ENCODE data around the gene SSTR3.

SSTR3 gene

DNA sequence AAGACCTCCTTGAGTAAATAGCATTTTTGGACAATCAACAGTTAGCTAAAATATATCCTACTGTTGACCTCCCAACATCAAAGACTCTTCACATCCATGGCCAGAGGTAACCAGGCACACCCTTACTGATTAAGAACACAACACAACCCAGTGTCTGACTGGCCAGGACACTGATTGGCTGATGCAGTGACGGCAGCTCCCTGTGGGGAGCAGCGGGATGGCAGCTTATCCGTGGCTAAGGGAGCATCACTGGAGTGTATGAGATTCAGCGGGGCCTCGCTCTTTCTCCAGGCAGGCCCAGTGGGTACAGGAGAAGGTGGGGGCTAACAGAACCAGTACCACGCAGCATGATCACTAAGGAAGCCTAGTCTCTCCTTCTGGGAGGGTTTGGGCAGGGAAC, 52.2 kb downstream of the SSTR3 start:
- TF ChIP-seq, protein P1, sequence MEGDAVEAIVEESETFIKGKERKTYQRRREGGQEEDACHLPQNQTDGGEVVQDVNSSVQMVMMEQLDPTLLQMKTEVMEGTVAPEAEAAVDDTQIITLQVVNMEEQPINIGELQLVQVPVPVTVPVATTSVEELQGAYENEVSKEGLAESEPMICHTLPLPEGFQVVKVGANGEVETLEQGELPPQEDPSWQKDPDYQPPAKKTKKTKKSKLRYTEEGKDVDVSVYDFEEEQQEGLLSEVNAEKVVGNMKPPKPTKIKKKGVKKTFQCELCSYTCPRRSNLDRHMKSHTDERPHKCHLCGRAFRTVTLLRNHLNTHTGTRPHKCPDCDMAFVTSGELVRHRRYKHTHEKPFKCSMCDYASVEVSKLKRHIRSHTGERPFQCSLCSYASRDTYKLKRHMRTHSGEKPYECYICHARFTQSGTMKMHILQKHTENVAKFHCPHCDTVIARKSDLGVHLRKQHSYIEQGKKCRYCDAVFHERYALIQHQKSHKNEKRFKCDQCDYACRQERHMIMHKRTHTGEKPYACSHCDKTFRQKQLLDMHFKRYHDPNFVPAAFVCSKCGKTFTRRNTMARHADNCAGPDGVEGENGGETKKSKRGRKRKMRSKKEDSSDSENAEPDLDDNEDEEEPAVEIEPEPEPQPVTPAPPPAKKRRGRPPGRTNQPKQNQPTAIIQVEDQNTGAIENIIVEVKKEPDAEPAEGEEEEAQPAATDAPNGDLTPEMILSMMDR (IDR thresholded peaks at IDR 0.05; ENCODE audit: borderline replicate concordance, insufficient read depth, low read depth, low read length) = no peak
- H3K4me3 ChIP-seq (ENCODE audit: low read depth, low read length) = no peak overlapping the region

DNA sequence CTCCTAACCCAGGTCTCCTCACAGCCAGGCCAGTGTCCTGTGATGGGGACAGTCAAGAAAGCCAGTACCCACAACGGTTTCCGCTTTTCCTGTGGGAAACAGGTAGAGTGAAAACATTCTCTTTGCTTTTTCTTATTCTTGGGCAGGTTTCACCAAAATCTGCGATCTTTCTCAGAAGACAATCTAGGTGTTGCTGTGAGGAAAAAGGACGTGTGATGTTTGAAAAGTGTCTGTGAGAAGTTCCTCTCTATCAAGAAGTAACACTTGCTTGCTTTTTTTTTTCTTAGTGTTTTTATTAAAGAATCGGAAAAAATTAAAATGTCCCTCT, 53.4 kb downstream of the SSTR3 start:
- no peak overlapping the region for H3K4me3 ChIP-seq (ENCODE audit: low read depth, low read length)
- TF ChIP-seq, protein P1 (IDR thresholded peaks at IDR 0.05; ENCODE audit: borderline replicate concordance, insufficient read depth, low read depth, low read length) = no peak

DNA sequence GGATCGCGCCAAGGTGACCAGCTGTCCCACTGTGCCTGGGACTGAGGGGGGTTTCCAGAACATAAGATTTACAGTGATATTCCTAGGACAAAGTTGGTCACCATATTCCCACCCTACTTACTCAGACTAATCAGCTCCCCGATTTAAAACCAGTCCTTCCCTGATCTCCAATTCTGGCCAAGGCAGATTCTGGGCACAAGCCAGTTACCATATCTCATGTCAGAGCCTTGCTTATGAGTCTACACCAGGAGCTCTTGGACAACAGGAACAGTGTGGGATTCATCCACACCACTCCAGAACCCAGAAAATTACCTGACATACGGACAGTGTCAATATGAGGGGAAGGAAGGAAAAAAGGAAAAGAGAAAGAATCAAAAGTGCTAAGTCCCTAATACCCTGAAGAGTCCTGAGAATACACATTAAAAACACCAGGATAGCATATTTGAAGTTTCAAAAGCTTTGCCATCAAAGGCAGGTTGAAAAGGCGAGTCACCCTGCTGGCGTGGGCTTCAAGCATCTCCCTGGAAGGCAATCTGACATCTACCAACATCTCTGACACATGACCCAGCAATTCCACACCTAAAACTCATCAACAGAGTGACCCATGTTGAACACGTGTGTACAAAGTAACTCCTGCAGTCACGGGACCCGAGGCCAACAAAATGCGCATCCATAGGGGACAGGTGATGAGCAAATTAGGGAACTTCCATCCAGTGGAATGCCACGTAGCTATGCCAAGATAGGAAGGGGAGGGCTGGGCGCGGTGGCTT, 54.6 kb downstream of the SSTR3 start:
- TF ChIP-seq, protein P1 (IDR thresholded peaks at IDR 0.05; ENCODE audit: borderline replicate concordance, insufficient read depth, low read depth, low read length) = no peak
- H3K4me3 ChIP-seq (ENCODE audit: low read depth, low read length) = no peak overlapping the region

DNA sequence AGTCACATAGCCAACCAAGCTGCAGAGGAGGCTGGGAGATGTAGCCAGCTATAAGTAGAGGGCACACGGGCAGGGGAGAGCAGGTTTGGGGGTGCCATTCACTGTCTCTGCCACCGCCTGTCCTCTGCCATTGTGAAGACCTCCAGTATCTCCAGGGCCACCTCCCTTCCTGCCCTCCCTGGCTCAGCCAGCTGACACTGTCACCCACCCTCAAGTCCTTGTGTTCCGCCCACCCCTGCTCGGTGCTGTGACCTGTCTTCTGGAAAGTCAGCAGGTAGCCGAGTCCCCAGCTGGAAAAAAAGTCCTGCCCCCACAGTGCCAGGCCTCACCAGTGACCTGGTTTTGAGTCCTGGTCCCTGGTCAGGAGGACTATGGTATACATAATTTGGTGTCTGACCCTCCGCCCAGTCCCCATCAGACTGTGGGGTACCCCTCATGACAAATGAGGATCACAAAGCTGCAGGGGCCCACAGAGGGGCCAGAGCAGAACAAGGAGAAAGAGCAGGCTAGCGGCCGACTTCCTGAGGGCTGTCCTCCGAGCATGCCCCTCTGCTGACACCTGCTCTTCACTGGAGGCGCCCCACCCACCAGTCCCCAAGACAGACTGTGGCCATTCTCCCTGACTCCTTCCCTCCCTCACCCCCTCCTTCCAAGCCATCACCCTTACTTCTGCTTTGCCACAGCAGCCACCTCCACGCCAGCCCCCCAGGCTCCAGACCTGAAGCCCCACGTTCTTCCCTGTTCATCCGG, 55.4 kb downstream of the SSTR3 start:
- H3K4me3 ChIP-seq (ENCODE audit: low read depth, low read length) = no peak overlapping the region
- TF ChIP-seq, protein P1 (IDR thresholded peaks at IDR 0.05; ENCODE audit: borderline replicate concordance, insufficient read depth, low read depth, low read length) = no peak

DNA sequence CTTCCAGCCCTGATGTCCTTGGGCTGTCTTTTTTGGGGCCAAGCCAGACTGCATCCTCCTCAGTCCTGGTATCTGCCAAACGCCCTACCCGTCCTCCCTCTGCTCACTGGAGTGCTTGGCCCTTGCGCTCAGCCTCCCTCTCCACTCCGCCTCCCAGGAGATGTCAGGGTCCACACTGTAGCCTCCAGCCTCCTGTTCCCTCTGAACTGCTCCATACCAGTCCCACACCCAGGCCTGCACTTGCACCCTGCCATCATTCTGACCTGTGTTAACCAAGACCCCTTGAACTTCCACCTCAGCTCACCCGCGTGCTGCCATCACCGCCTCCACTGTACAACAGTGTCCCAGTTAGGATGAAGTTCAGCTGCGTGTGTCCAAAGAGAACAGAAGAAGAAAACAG, 56.3 kb downstream of the SSTR3 start:
- no peak overlapping the region for H3K4me3 ChIP-seq (ENCODE audit: low read depth, low read length)
- TF ChIP-seq, protein P1 (IDR thresholded peaks at IDR 0.05; ENCODE audit: borderline replicate concordance, insufficient read depth, low read depth, low read length) = no peak

DNA sequence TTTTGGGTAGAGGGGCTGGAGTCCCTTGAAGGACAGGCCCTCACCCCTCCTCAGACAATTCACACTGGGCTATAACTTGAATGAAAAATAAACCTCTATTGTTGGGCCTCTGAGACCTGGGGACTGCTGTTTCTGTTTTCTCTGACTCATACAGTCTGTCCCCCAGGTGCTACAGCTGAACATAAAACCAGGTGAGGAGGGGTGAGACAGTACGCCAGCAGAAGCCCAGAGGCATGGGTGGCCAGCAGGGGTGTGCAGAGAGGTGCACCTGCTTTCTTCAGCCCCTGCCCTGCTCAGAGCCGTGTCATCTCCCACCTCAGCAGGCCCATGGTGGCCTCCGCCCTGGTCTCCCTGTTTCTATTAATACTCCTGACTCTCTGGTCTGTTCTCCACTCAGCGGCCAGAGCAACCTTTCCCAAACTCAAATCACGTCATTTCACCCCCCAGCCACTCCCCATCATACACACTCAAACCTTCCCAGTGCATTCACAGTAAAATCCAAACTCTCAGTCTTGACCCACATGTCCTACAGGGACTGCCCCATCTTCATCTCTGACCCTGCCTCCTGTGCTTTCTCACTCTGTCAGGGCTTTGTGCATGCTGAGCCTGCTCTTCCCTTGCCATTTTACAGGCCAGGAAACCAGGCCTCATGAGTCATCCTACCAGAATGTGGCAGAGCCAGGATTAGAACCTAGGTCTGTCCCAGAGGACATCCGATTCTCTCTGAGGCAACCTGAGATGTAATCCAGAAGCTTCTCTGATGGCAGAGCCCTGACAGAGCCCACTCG, 57.2 kb downstream of the SSTR3 start:
- TF ChIP-seq, protein P1 (IDR thresholded peaks at IDR 0.05; ENCODE audit: borderline replicate concordance, insufficient read depth, low read depth, low read length) = no peak
- no peak overlapping the region for H3K4me3 ChIP-seq (ENCODE audit: low read depth, low read length)
